Measurements from ENCODE around the gene AADACL4. TPM values are rescaled to one million over a fixed set of nuclear protein-coding genes. Genes with fewer than 3 reads are reported as not detected.

The AADACL4 gene
- total and polyA plus RNA-seq, 9 of the 15 experiments (the other 6 are each of a cell fraction or from before 2014, with no cell fraction given) = not detected

- no peak for TF ChIP-seq SETDB1 (IDR thresholded peaks at IDR 0.05; ENCODE audit: low read length)
- no peak for TF ChIP-seq HEY1 (CRISPR knock-in tag; IDR thresholded peaks at IDR 0.05; ENCODE audit: borderline replicate concordance)
- no peak for TF ChIP-seq FOXJ2 (tag; IDR thresholded peaks at IDR 0.05)
- TF ChIP-seq ETS1 (conservative IDR thresholded peaks at IDR 0.05; ENCODE audit: control insufficient read depth, low read depth, low read length) = no peak
- TF ChIP-seq JUND (IDR thresholded peaks at IDR 0.05; ENCODE audit: borderline replicate concordance, low read depth, low read length) = no peak
- TF ChIP-seq JUND (tag; IDR thresholded peaks at IDR 0.05; ENCODE audit: borderline replicate concordance, low read depth, low read length) = no peak
- TF ChIP-seq ZNF668 (CRISPR knock-in tag; IDR thresholded peaks at IDR 0.05) = no peak
Measured at GRCh38 chr1:12627296-12627695, 16.6 kb upstream of the AADACL4 start (continued).

DNA sequence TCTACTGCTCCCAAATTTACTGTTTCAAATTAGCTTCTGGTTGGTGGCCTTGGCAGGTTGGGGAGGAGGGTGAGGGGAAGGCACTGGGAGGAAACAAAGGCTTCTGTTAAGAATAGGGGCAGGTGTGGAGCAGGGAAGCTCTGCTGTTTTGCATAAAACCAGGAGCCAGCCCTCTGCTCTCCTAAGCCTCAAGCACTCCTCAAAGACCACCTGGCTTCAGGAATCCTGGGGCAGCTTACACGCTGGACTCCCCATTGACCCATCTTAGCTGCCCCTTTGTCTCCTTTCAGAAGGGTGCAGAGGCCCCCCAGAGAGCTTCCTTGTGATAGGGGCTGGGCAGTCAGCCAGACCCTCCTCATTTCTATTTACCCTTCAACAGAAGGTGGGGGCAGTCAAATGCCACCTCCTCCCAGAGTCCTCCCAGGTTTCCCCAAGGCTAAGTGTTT is 14.4 kb upstream of the AADACL4 start:
- ChIA-PET CTCF (ENCODE audit: low intra/inter-chr PET ratio) (no interaction called here), POLR2A (interaction anchor here (0.5 to 1.6 kb wide), 7 partner anchors 9 to 658 kb away, joined by 3 to 9 read pairs (median 3); no protein-coding TSS in a partner anchor)
- Histone ChIP-seq H3K36me3 (ENCODE audit: control insufficient read depth, insufficient read depth, low read length) (no peaks in the 10 kb centered on the region), H3K4me1 (replicated peaks in 1 of 2; ENCODE audit: control insufficient read depth in 2 of 2, insufficient read depth in 2 of 2, low read length in 2 of 2) (peaks cover 0 to 11% of the 10 kb centered on the region in 2 experiments; a peak in 3 of 5 replicates), H2AFZ (ENCODE audit: low read depth, low read length) (no peak overlapping the region), H3K4me2 (ENCODE audit: insufficient read depth, low read length) (no peak overlapping the region), H3K27ac (ENCODE audit: extremely low read depth, low read depth, low read length) (no peak overlapping the region), H3K79me2 (ENCODE audit: control insufficient read depth, insufficient read depth, low read length) (no peaks in the 10 kb centered on the region), H3K9me1 (ENCODE audit: control insufficient read depth, insufficient read depth, low read length) (no peaks in the 10 kb centered on the region), H3K9me3 (replicated peaks; ENCODE audit: control insufficient read depth, insufficient read depth, low read depth, low read length) (no peaks in the 10 kb centered on the region), H3K27me3 (ENCODE audit: control insufficient read depth in 2 of 2, insufficient read depth in 2 of 2, low read length in 2 of 2) (peaks cover 2 to 14% of the 10 kb centered on the region in 2 experiments; a peak in 2 of 5 replicates), H4K20me1 (replicated peaks; ENCODE audit: control insufficient read depth, insufficient read depth, low read length) (no peaks in the 10 kb centered on the region), H3K9ac (ENCODE audit: insufficient read depth in 1 of 2, low read depth in 2 of 2, low read length in 2 of 2) (no peak overlapping the region), H3K4me3 (no peak overlapping the region)
- WGBS (ENCODE audit: insufficient coverage, low coverage, missing lambda C conversion rate) = 10% methylated on average over 1 of the region's 1 CpG
- ATAC-seq (no peak), DNase-seq (ENCODE audit: extremely low read depth in 1 of 4, low spot score in 3 of 4) (no peak), FAIRE-seq (no peak)
- BruUV-seq (replicated peaks) = no TSS peak
- intact Hi-C loops (cut with micrococcal nuclease) (no loop called here), in situ Hi-C loops (cut with MboI) (no loop called here)
- TF ChIP-seq PBX2 (CRISPR knock-in tag; IDR thresholded peaks at IDR 0.05; ENCODE audit: low read depth) (no peak), PBX2 (tag; conservative IDR thresholded peaks at IDR 0.05; ENCODE audit: low read depth) (no peak), ZFP36 (IDR thresholded peaks at IDR 0.05; ENCODE audit: low read depth, low read length, partially characterized antibody) (peak; percentile 62)

All from K562 (cell line).